ENCODE measurements around the gene NR3C2. TPM values are rescaled to one million over a fixed set of nuclear protein-coding genes. Genes with fewer than 3 reads are reported as not detected.

The NR3C2 gene
- total RNA-seq, 1 experiment from 2014 or later, result 0.96 TPM

DNA sequence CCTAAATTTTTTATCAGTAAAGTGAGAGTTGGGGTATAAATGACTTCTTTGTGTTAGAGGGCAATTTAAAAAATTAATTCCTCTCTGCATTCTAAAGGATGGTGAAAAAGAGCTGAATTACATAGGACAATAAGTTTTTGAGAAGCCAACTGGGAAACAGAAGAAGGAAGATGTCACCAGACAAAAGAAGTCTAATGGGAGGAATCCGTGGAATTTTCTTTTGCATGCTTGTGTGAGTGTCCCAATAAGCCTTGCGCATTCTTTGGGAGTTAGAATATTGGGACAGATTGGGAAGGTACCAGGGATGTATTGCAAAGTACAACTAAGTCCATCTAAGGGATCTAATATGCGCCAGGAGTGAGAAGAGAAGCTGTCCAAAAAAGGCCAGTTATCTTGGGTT is 35.1 kb upstream of the NR3C2 start:
- Histone ChIP-seq H3K79me2 (ENCODE audit: low read depth) (no peaks in the 10 kb centered on the region), H3K9me3 (ENCODE audit: insufficient read depth, low read depth) (no peaks in the 10 kb centered on the region), H3K4me1 (replicated peaks; ENCODE audit: insufficient read depth) (no peaks in the 10 kb centered on the region), H2AFZ (no peak overlapping the region), H3K9me2 (ENCODE audit: insufficient read depth) (no peaks in the 10 kb centered on the region), H4K20me1 (ENCODE audit: insufficient read depth) (no peaks in the 10 kb centered on the region), H3K36me3 (ENCODE audit: low read depth) (no peaks in the 10 kb centered on the region), H3K4me2 (no peak overlapping the region), H3K27me3 (ENCODE audit: insufficient read depth, low read depth) (no peaks in the 10 kb centered on the region), H3F3A (ENCODE audit: insufficient read depth, low read depth) (no peaks in the 10 kb centered on the region), H3K4me3 (no peak overlapping the region), H3K27ac (no peak overlapping the region)
- TF ChIP-seq CTCF (conservative IDR thresholded peaks at IDR 0.05) (no peak), EZH2 (IDR thresholded peaks at IDR 0.05; ENCODE audit: low read depth) (no peak)
- ChIA-PET POLR2A (ENCODE audit: unreplicated experiment) (no interaction called here), CTCF (no interaction called here)
- intact Hi-C loops (cut with micrococcal nuclease; ENCODE audit: unreplicated experiment), result no loop called here
- no peak for DNase-seq
- no TSS peak for BruUV-seq (replicated peaks)

DNA sequence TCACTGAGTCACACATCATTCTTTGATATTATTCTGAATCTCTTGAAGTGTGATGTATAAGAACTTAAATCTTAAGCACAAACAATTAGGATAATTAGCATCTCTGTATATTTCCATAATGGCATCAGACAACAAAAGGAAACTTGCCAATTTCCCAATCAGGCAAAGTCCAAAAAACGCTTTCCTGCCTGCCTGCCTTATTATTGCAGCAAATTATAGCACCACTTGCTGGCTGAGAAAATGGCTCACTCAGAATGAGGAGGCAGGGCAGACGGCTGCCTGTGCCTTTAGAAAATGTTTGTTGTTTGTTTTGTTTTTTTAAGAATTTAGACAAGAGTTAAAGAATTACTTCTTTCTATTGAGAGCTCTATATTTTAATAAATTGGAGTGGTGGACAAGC is 27.7 kb upstream of the NR3C2 start:
- H3K4me3 ChIP-seq, result no peak overlapping the region
- no TSS peak for BruUV-seq (replicated peaks)
- H4K20me1 ChIP-seq (ENCODE audit: insufficient read depth), result no peaks in the 10 kb centered on the region
- H3K9me3 ChIP-seq (ENCODE audit: insufficient read depth, low read depth), result no peaks in the 10 kb centered on the region
- H3K27me3 ChIP-seq (ENCODE audit: insufficient read depth, low read depth), result no peaks in the 10 kb centered on the region
- no peak for DNase-seq
- TF ChIP-seq CTCF (conservative IDR thresholded peaks at IDR 0.05) (no peak), EZH2 (IDR thresholded peaks at IDR 0.05; ENCODE audit: low read depth) (no peak)
- H3K4me2 ChIP-seq, result no peak overlapping the region
- POLR2A ChIA-PET (ENCODE audit: unreplicated experiment), result no interaction called here
- H3K79me2 ChIP-seq (ENCODE audit: low read depth), result no peaks in the 10 kb centered on the region
- H2AFZ ChIP-seq, result no peak overlapping the region
- H3F3A ChIP-seq (ENCODE audit: insufficient read depth, low read depth), result no peaks in the 10 kb centered on the region
- H3K27ac ChIP-seq, result no peak overlapping the region
- intact Hi-C loops (cut with micrococcal nuclease; ENCODE audit: unreplicated experiment), result no loop called here
- CTCF ChIA-PET, result no interaction called here
- H3K4me1 ChIP-seq (replicated peaks; ENCODE audit: insufficient read depth), result no peaks in the 10 kb centered on the region
- no peaks in the 10 kb centered on the region for H3K36me3 ChIP-seq (ENCODE audit: low read depth)
- H3K9me2 ChIP-seq (ENCODE audit: insufficient read depth), result no peaks in the 10 kb centered on the region

DNA sequence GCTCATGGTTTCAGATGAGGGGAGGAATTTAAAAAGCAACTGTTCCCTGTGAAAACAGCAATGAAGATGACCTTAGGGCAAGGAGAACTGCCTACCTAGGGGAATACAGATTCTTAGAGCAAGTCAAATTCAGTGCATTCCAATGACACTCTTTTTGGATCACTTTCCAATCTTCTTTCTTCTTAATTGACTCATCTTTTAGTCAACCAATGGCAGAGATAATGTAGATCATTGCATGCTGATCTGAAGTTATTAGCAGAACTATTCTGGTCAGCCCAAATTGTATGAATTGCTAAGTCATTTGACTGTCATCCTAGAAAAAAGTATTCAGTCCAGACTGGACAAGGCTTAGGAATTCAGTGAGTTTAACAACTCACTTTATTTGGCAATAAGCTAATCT is 12.6 kb upstream of the NR3C2 start:
- no peak overlapping the region for H2AFZ ChIP-seq
- H4K20me1 ChIP-seq (ENCODE audit: insufficient read depth), result no peaks in the 10 kb centered on the region
- no peak overlapping the region for H3K27ac ChIP-seq
- H3K4me3 ChIP-seq, result no peak overlapping the region
- no peaks in the 10 kb centered on the region for H3K36me3 ChIP-seq (ENCODE audit: low read depth)
- TF ChIP-seq EZH2 (IDR thresholded peaks at IDR 0.05; ENCODE audit: low read depth) (no peak), CTCF (conservative IDR thresholded peaks at IDR 0.05) (no peak)
- no peaks in the 10 kb centered on the region for H3K4me1 ChIP-seq (replicated peaks; ENCODE audit: insufficient read depth)
- no peaks in the 10 kb centered on the region for H3K79me2 ChIP-seq (ENCODE audit: low read depth)
- DNase-seq, result no peak
- CTCF ChIA-PET, result no interaction called here
- intact Hi-C loops (cut with micrococcal nuclease; ENCODE audit: unreplicated experiment), result no loop called here
- H3K4me2 ChIP-seq, result no peak overlapping the region
- no TSS peak for BruUV-seq (replicated peaks)
- POLR2A ChIA-PET (ENCODE audit: unreplicated experiment), result interaction anchor here (0.6 kb wide), 1 partner anchor 12 kb away, joined by 3 read pairs; no protein-coding TSS in a partner anchor
- H3K9me2 ChIP-seq (ENCODE audit: insufficient read depth), result no peaks in the 10 kb centered on the region
- H3K27me3 ChIP-seq (ENCODE audit: insufficient read depth, low read depth), result no peaks in the 10 kb centered on the region
- H3K9me3 ChIP-seq (ENCODE audit: insufficient read depth, low read depth), result no peaks in the 10 kb centered on the region
- H3F3A ChIP-seq (ENCODE audit: insufficient read depth, low read depth), result no peaks in the 10 kb centered on the region

Data from PC-9 (cell line).